NCI-H1105 (cell line): Measurements from ENCODE around the gene NDST3.

Source experiments
- DNase-seq: peaks from one replicate; lab custom pipeline; 2025; lab: John Stamatoyannopoulos, UW

Gene NDST3

GRCh38 chr4:118081434-118081833 lies 47.1 kb downstream of the NDST3 start:
- DNase-seq = no peak

- no peak for DNase-seq
Observed at GRCh38 chr4:118082182-118082581, 47.9 kb downstream of the NDST3 start.

- no peak for DNase-seq
Observed at GRCh38 chr4:118085700-118086099, 51.4 kb downstream of the NDST3 start.

GRCh38 chr4:118086344-118086743 lies 52.1 kb downstream of the NDST3 start:
- DNase-seq = no peak

- no peak for DNase-seq
Observed at GRCh38 chr4:118087366-118087765, 53.1 kb downstream of the NDST3 start.

GRCh38 chr4:118099106-118099505 lies 64.8 kb downstream of the NDST3 start:
- no peak for DNase-seq

- no peak for DNase-seq
Observed at GRCh38 chr4:118102195-118102594, 67.9 kb downstream of the NDST3 start.

- no peak for DNase-seq
Observed at GRCh38 chr4:118112117-118113046, 78.1 kb downstream of the NDST3 start.

GRCh38 chr4:118113220-118113619 lies 78.9 kb downstream of the NDST3 start:
- DNase-seq = no peak

- no peak for DNase-seq
Observed at GRCh38 chr4:118114720-118115119, 80.4 kb downstream of the NDST3 start.

- DNase-seq = no peak
Observed at GRCh38 chr4:118120120-118120760, 86.0 kb downstream of the NDST3 start.

- DNase-seq = no peak
Observed at GRCh38 chr4:118124997-118125396, 90.7 kb downstream of the NDST3 start.

GRCh38 chr4:118139241-118139640 lies 105.0 kb downstream of the NDST3 start:
- no peak for DNase-seq

- DNase-seq = no peak
Observed at GRCh38 chr4:118141240-118141639, 107.0 kb downstream of the NDST3 start.

GRCh38 chr4:118154649-118155048 lies 120.4 kb downstream of the NDST3 start:
- no peak for DNase-seq

- DNase-seq = no peak
Observed at GRCh38 chr4:118155516-118155915, 121.2 kb downstream of the NDST3 start.

GRCh38 chr4:118158763-118159375 lies 124.6 kb downstream of the NDST3 start:
- DNase-seq = no peak

GRCh38 chr4:118167306-118167705 lies 133.0 kb downstream of the NDST3 start:
- DNase-seq = no peak

GRCh38 chr4:118171381-118171780 lies 137.1 kb downstream of the NDST3 start:
- DNase-seq = no peak

- DNase-seq = no peak
Observed at GRCh38 chr4:118173126-118173525, 138.8 kb downstream of the NDST3 start.

- no peak for DNase-seq
Observed at GRCh38 chr4:118173956-118174725, 139.9 kb downstream of the NDST3 start.

- no peak for DNase-seq
Observed at GRCh38 chr4:118175506-118175905, 141.2 kb downstream of the NDST3 start.
